ENCODE results near the gene KIAA2012. TPM values are rescaled to one million over a fixed set of nuclear protein-coding genes. Genes with fewer than 3 reads are reported as not detected.
A peak's percentile ranks its signal among the peaks of the same experiment; 100 is the strongest.

The KIAA2012 gene
- total and polyA plus RNA-seq, 2 of the 4 experiments (the other 2 are of a cell fraction), result under 0.01 to 0.09 TPM

DNA sequence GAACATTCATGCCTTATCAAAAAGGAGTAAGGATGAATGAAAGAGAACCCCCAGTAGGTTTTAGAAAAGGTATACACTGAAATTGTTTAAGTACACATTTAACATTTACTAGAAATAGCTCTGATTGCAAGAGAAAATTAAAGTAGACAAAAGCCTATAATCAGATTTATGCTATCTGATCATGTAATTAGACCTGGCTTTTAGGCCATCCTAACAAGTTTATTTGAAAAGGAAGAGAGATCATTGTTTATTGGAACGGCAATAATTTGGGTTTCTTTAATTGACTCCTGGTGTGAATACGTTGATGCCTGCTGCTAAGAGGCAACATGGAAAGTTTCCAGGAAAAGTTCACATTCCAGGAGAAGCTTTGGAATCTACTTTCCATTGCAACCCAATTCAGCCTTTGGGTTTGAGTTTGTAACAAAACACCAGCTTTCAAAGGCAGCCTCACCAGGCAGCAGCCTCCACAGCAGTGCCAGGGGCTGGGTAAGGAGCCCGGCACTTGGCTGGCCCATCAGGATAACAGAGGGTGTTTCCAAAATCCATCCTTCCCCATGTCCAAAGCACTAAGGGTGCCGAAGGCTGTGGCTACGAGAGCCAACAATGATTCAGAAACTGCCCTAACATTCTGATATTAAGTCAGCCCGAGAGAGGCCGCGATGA, 21.4 kb upstream of the KIAA2012 start:
- no peaks in the 10 kb centered on the region for H4K20me1 ChIP-seq (ENCODE audit: insufficient read depth, low read length)
- H3K9ac ChIP-seq (ENCODE audit: low read depth, low read length), result peak overlapping the region; percentile 27; the same call in 1 of the 2 replicates
- H3K4me2 ChIP-seq (ENCODE audit: low read depth, low read length), result peak overlapping the region; percentile 47; the same call in 1 of the 2 replicates
- no peak overlapping the region; the same call in 2 of the 3 replicates for H2BK15ac ChIP-seq (ENCODE audit: low read depth, low read length)
- H2BK20ac ChIP-seq (ENCODE audit: low read depth, low read length), result peak overlapping the region; percentile 15; the same call in 1 of the 2 replicates
- H3K4me1 ChIP-seq (ENCODE audit: control insufficient read depth, insufficient read depth, low read length), result peaks cover 5% of the 10 kb centered on the region
- CTCF ChIA-PET, result no interaction called here
- 0 out of 2 replicates have a peak, but pooled peaks cover 3% of the 10 kb centered on the region for H3K9me1 ChIP-seq (ENCODE audit: insufficient read depth, low read length)
- intact Hi-C loops (cut with micrococcal nuclease), result no loop called here
- no TSS peak for BruUV-seq (replicated peaks)
- H3K4me3 ChIP-seq (ENCODE audit: insufficient read depth, low read depth, low read length), result no peak overlapping the region
- H3K9me3 ChIP-seq (ENCODE audit: control insufficient read depth, insufficient read depth, low read length), result no peaks in the 10 kb centered on the region
- H2AFZ ChIP-seq (replicated peaks; ENCODE audit: low read length, poor library complexity), result peak overlapping the region; percentile 66
- H4K91ac ChIP-seq (ENCODE audit: insufficient read depth, low read depth, low read length), result no peak overlapping the region
- dilution Hi-C loops (cut with HindIII; ENCODE audit: low sequenced_read_pairs, unreplicated experiment), result no loop called here
- H3K4ac ChIP-seq (ENCODE audit: low read depth, low read length), result peak overlapping the region; percentile 8; the same call in 1 of the 2 replicates
- H3K56ac ChIP-seq (ENCODE audit: extremely low read depth, insufficient read depth, low read length), result no peak overlapping the region
- no peak overlapping the region for H2BK5ac ChIP-seq (ENCODE audit: low read depth, low read length, poor library complexity, severe bottlenecking)
- 0 out of 2 replicates have a peak overlapping the region, but pooled peaks have one; percentile 12 for H2AK5ac ChIP-seq (ENCODE audit: low read depth, low read length)
- H3K27me3 ChIP-seq (ENCODE audit: control insufficient read depth, insufficient read depth, low read length), result no peaks in the 10 kb centered on the region
- no CpG with 5 or more reads among the region's 8 CpGs for WGBS, 2 experiments (ENCODE audit: extremely low coverage in 2 of 2, insufficient read length in 1 of 2)
- peak overlapping the region; percentile 49; the same call in 1 of the 2 replicates for H3K27ac ChIP-seq (ENCODE audit: insufficient read depth, low read length)
- no peak overlapping the region for H3K23ac ChIP-seq (ENCODE audit: low read depth, low read length)
- H3K14ac ChIP-seq (replicated peaks; ENCODE audit: low read depth, low read length), result 0 out of 2 replicates have a peak overlapping the region, but pooled peaks have one; percentile 17
- H2BK120ac ChIP-seq (ENCODE audit: low read depth, low read length), result 0 out of 2 replicates have a peak overlapping the region, but pooled peaks have one; percentile 16
- in situ Hi-C loops (cut with MboI; ENCODE audit: low sequenced_read_pairs), result no loop called here
- peak overlapping the region; percentile 30; the same call in 1 of the 2 replicates for H4K5ac ChIP-seq (ENCODE audit: low read depth, low read length)
- ATAC-seq (ENCODE audit: low read depth) (peak; percentile 80), DNase-seq (peak; percentile 43)
- H3K79me1 ChIP-seq (ENCODE audit: low read depth in 1 of 2, low read length in 2 of 2), result no peaks in the 10 kb centered on the region
- H3K18ac ChIP-seq (ENCODE audit: low read depth, low read length), result peak overlapping the region; percentile 55; the same call in 1 of the 2 replicates
- POLR2A ChIA-PET (ENCODE audit: unreplicated experiment), result no interaction called here
- H2AK9ac ChIP-seq (replicated peaks; ENCODE audit: low read depth, low read length, poor library complexity), result peak overlapping the region; percentile 46
- H3K36me3 ChIP-seq (ENCODE audit: control insufficient read depth, insufficient read depth, low read length), result no peaks in the 10 kb centered on the region
- H4K8ac ChIP-seq (ENCODE audit: low read depth in 2 of 2, low read length in 2 of 2), result peak overlapping the region in 1 of 2 experiments; percentile 18; a peak in 1 of 4 replicates
- TF ChIP-seq MAZ (IDR thresholded peaks at IDR 0.05; ENCODE audit: borderline replicate concordance, low read depth, low read length) (no peak), RCOR1 (IDR thresholded peaks at IDR 0.05; ENCODE audit: insufficient replicate concordance, low read length) (no peak), CEBPB (IDR thresholded peaks at IDR 0.05; ENCODE audit: low read depth, low read length) (no peak), MXI1 (IDR thresholded peaks at IDR 0.05; ENCODE audit: borderline replicate concordance, low read depth, low read length) (no peak), MAFK (IDR thresholded peaks at IDR 0.05; ENCODE audit: low read depth, low read length) (no peak), FOS (IDR thresholded peaks at IDR 0.05; ENCODE audit: low read depth, low read length) (no peak), BHLHE40 (IDR thresholded peaks at IDR 0.05; ENCODE audit: low read depth, low read length) (no peak), CHD1 (IDR thresholded peaks at IDR 0.05; ENCODE audit: low read depth, low read length) (no peak), RFX5 (IDR thresholded peaks at IDR 0.05; ENCODE audit: low read depth, low read length) (no peak), NFE2L2 (IDR thresholded peaks at IDR 0.05; ENCODE audit: low read depth, low read length) (no peak), SMC3 (IDR thresholded peaks at IDR 0.05; ENCODE audit: low read depth, low read length) (no peak)
- TF ChIP-seq, protein P1, sequence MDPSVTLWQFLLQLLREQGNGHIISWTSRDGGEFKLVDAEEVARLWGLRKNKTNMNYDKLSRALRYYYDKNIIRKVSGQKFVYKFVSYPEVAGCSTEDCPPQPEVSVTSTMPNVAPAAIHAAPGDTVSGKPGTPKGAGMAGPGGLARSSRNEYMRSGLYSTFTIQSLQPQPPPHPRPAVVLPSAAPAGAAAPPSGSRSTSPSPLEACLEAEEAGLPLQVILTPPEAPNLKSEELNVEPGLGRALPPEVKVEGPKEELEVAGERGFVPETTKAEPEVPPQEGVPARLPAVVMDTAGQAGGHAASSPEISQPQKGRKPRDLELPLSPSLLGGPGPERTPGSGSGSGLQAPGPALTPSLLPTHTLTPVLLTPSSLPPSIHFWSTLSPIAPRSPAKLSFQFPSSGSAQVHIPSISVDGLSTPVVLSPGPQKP (IDR thresholded peaks at IDR 0.05; ENCODE audit: borderline replicate concordance, low read depth, low read length), result no peak
- TF ChIP-seq, protein P2, sequence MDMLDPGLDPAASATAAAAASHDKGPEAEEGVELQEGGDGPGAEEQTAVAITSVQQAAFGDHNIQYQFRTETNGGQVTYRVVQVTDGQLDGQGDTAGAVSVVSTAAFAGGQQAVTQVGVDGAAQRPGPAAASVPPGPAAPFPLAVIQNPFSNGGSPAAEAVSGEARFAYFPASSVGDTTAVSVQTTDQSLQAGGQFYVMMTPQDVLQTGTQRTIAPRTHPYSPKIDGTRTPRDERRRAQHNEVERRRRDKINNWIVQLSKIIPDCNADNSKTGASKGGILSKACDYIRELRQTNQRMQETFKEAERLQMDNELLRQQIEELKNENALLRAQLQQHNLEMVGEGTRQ (IDR thresholded peaks at IDR 0.05; ENCODE audit: low read depth, low read length), result no peak
- TF ChIP-seq, protein P3, sequence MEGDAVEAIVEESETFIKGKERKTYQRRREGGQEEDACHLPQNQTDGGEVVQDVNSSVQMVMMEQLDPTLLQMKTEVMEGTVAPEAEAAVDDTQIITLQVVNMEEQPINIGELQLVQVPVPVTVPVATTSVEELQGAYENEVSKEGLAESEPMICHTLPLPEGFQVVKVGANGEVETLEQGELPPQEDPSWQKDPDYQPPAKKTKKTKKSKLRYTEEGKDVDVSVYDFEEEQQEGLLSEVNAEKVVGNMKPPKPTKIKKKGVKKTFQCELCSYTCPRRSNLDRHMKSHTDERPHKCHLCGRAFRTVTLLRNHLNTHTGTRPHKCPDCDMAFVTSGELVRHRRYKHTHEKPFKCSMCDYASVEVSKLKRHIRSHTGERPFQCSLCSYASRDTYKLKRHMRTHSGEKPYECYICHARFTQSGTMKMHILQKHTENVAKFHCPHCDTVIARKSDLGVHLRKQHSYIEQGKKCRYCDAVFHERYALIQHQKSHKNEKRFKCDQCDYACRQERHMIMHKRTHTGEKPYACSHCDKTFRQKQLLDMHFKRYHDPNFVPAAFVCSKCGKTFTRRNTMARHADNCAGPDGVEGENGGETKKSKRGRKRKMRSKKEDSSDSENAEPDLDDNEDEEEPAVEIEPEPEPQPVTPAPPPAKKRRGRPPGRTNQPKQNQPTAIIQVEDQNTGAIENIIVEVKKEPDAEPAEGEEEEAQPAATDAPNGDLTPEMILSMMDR (conservative IDR thresholded peaks at IDR 0.05; ENCODE audit: low read depth, low read length), result no peak

Measured in IMR-90 (cell line).